ENCODE results near the gene POT1. TPM values are rescaled to one million over a fixed set of nuclear protein-coding genes. Genes with fewer than 3 reads are reported as not detected.

POT1 gene
- total RNA-seq, 1 experiment from 2014 or later: 20.9 TPM

GRCh38 chr7:124954790-124955189 is 25.2 kb upstream of the POT1 start:
- Histone ChIP-seq H3K27me3 (ENCODE audit: control insufficient read depth, insufficient read depth, low read length) (no peaks in the 10 kb centered on the region), H3K4me1 (ENCODE audit: control insufficient read depth, insufficient read depth, low read length) (no peaks in the 10 kb centered on the region), H3K4me3 (ENCODE audit: low read depth in 2 of 2, low read length in 2 of 2) (no peak overlapping the region), H3K9me3 (ENCODE audit: control insufficient read depth, insufficient read depth, low read depth, low read length) (no peaks in the 10 kb centered on the region), H3K36me3 (ENCODE audit: control insufficient read depth, insufficient read depth, low read length) (no peaks in the 10 kb centered on the region), H3K27ac (ENCODE audit: low read length) (no peak overlapping the region)
- no peak for ATAC-seq
- no peak for TF ChIP-seq SIN3A (IDR thresholded peaks at IDR 0.05; ENCODE audit: borderline replicate concordance, insufficient read depth, low read depth, low read length)
- TF ChIP-seq, protein P1, sequence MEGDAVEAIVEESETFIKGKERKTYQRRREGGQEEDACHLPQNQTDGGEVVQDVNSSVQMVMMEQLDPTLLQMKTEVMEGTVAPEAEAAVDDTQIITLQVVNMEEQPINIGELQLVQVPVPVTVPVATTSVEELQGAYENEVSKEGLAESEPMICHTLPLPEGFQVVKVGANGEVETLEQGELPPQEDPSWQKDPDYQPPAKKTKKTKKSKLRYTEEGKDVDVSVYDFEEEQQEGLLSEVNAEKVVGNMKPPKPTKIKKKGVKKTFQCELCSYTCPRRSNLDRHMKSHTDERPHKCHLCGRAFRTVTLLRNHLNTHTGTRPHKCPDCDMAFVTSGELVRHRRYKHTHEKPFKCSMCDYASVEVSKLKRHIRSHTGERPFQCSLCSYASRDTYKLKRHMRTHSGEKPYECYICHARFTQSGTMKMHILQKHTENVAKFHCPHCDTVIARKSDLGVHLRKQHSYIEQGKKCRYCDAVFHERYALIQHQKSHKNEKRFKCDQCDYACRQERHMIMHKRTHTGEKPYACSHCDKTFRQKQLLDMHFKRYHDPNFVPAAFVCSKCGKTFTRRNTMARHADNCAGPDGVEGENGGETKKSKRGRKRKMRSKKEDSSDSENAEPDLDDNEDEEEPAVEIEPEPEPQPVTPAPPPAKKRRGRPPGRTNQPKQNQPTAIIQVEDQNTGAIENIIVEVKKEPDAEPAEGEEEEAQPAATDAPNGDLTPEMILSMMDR (IDR thresholded peaks at IDR 0.05): no peak
- no peak for TF ChIP-seq POLR2AphosphoS5 (IDR thresholded peaks at IDR 0.05; ENCODE audit: low read depth, low read length)
- no peak for TF ChIP-seq TCF7L2 (IDR thresholded peaks at IDR 0.05; ENCODE audit: low read depth, low read length)
- TF ChIP-seq, protein P2, sequence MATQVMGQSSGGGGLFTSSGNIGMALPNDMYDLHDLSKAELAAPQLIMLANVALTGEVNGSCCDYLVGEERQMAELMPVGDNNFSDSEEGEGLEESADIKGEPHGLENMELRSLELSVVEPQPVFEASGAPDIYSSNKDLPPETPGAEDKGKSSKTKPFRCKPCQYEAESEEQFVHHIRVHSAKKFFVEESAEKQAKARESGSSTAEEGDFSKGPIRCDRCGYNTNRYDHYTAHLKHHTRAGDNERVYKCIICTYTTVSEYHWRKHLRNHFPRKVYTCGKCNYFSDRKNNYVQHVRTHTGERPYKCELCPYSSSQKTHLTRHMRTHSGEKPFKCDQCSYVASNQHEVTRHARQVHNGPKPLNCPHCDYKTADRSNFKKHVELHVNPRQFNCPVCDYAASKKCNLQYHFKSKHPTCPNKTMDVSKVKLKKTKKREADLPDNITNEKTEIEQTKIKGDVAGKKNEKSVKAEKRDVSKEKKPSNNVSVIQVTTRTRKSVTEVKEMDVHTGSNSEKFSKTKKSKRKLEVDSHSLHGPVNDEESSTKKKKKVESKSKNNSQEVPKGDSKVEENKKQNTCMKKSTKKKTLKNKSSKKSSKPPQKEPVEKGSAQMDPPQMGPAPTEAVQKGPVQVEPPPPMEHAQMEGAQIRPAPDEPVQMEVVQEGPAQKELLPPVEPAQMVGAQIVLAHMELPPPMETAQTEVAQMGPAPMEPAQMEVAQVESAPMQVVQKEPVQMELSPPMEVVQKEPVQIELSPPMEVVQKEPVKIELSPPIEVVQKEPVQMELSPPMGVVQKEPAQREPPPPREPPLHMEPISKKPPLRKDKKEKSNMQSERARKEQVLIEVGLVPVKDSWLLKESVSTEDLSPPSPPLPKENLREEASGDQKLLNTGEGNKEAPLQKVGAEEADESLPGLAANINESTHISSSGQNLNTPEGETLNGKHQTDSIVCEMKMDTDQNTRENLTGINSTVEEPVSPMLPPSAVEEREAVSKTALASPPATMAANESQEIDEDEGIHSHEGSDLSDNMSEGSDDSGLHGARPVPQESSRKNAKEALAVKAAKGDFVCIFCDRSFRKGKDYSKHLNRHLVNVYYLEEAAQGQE (IDR thresholded peaks at IDR 0.05; ENCODE audit: insufficient read depth in 1 of 2, low read depth in 2 of 2, low read length in 1 of 2): no peak
- POLR2A ChIA-PET: no interaction called here
- in situ Hi-C loops (cut with HindIII; ENCODE audit: low pct_unique_long_range_greater_than_20kb, low sequenced_read_pairs): no loop called here
- DNase-seq (ENCODE audit: low read depth, low spot score): no peak
- CTCF ChIA-PET: no interaction called here
- intact Hi-C loops (cut with micrococcal nuclease; ENCODE audit: unreplicated experiment): no loop called here
- no TSS peak for BruUV-seq (replicated peaks)

GRCh38 chr7:124945680-124946079 is 16.1 kb upstream of the POT1 start:
- in situ Hi-C loops (cut with HindIII; ENCODE audit: low pct_unique_long_range_greater_than_20kb, low sequenced_read_pairs): no loop called here
- CTCF ChIA-PET: no interaction called here

More at GRCh38 chr7:124945680-124946079, 16.1 kb upstream of the POT1 start:
- Histone ChIP-seq H3K27me3 (ENCODE audit: control insufficient read depth, insufficient read depth, low read length) (no peaks in the 10 kb centered on the region), H3K9me3 (ENCODE audit: control insufficient read depth, insufficient read depth, low read depth, low read length) (no peaks in the 10 kb centered on the region), H3K36me3 (ENCODE audit: control insufficient read depth, insufficient read depth, low read length) (no peaks in the 10 kb centered on the region), H3K4me1 (ENCODE audit: control insufficient read depth, insufficient read depth, low read length) (no peaks in the 10 kb centered on the region), H3K4me3 (ENCODE audit: low read depth in 2 of 2, low read length in 2 of 2) (no peak overlapping the region), H3K27ac (ENCODE audit: low read length) (no peak overlapping the region)
- ATAC-seq: no peak
- TF ChIP-seq POLR2AphosphoS5 (IDR thresholded peaks at IDR 0.05; ENCODE audit: low read depth, low read length) (no peak), SIN3A (IDR thresholded peaks at IDR 0.05; ENCODE audit: borderline replicate concordance, insufficient read depth, low read depth, low read length) (no peak), TCF7L2 (IDR thresholded peaks at IDR 0.05; ENCODE audit: low read depth, low read length) (no peak)
- TF ChIP-seq, protein P2 (IDR thresholded peaks at IDR 0.05; ENCODE audit: insufficient read depth in 1 of 2, low read depth in 2 of 2, low read length in 1 of 2): no peak
- TF ChIP-seq, protein P1 (IDR thresholded peaks at IDR 0.05): no peak
- DNase-seq (ENCODE audit: low read depth, low spot score): no peak
- intact Hi-C loops (cut with micrococcal nuclease; ENCODE audit: unreplicated experiment): no loop called here
- BruUV-seq (replicated peaks): no TSS peak
- POLR2A ChIA-PET: no interaction called here

Data from Panc1 (cell line).